ENCODE data around the gene PRUNE2. TPM values are rescaled to one million over a fixed set of nuclear protein-coding genes. Genes with fewer than 3 reads are reported as not detected.
"Not testable (repeated sequence)": the region's sequence is repeated elsewhere in the genome, so short reads cannot be mapped to it uniquely, and the experiment has no call there.

PRUNE2 gene
- total RNA-seq, 1 experiment from 2014 or later: 0.59 TPM

DNA sequence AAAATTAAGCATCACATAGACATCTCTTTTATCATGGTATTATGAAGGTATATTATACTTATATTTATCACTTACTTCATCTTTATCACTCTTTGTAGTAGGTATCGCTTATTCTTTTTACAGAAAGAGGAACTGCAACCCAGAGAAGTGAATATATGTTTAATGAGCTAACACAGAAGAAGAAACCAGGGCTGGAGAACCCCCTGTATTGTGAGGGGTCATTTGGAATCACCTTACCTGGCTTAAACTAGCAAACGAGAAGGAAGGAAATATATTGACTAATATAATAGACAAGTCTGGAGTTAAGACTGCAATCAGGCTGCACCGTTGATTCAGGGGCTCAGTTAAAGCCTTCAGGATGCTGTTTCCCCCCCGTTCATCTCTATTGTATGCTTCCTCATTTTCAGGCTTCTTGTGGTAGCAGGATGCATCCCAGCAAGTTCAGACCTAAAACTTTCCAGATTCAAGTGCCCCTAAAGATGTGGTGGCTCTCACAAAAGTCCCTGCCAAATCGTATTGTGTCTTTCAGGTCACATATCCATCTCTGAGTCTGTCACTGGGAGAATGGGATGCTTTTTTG is 300.5 kb downstream of the PRUNE2 start:
- no peak for DNase-seq (ENCODE audit: low read depth)

DNA sequence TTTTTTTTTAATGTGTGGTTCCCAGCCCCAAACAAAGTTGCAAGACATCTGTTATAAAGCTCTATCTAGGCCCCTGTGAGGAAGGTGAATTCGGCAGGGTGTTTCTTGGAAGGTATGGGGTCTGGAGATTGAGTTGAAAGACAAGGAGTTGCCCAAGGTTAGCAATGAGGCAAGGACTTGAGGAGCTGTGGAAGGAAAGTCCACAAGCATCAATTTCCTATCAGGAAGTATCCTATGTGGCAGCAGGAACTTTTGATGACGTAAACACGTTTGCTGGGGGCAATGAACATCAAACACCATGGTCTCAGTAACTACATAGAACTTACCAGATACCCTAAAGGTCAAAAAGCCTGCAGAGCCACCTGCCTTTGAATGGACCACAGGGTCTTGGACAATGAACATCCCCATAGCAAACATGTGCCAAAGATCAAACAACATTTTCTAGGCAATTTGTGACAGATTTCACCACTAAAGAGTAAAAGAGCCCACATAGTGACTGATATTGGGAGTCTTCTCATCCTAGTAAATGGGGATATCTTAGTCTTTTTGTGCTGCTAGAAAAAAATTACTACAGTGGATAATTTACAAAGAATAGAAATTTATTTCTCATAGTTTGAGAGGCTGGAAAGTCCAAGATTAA is 301.9 kb downstream of the PRUNE2 start:
- no peak for DNase-seq (ENCODE audit: low read depth)

DNA sequence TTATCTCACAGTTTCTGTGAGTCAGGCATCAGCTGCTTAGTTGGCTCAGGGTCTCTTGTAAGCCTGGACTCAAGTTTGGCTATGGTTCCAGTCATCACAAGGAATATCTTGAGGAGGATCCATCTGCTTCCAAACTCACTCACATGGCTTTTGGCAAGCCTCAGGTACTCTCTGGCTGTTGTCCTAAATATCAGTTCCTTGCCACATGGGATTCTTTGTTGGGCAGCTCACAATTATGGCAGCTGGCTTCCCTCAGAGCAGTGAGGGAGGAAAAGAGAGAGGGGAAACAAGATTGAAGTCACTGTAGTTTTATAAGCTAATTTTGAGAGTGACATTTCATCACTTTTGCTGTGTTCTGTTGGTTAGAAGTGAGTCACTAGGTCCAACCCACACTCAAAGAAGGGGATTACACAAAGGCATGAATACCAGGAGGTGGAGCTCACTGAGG is 302.4 kb downstream of the PRUNE2 start:
- DNase-seq (ENCODE audit: low read depth): no peak

DNA sequence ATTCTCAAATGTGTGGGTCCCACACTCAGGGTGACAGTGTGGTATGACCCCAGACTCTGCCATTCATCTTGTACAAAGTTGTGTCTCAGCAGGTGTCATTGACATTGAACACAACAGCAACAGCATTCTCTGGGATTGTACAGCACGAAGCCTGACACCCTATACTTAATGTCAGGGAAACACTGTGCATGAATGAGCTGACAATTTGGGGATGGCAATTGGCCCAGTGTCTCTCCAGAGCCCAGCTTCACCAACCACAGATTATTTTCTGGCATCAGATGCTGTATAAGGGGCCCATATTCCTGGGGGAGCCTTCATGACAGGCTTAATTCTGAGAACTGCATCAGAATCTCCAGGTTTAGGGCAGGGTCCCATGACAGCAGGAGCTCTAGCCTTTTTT is 303.7 kb downstream of the PRUNE2 start:
- no peak for DNase-seq (ENCODE audit: low read depth)

DNA sequence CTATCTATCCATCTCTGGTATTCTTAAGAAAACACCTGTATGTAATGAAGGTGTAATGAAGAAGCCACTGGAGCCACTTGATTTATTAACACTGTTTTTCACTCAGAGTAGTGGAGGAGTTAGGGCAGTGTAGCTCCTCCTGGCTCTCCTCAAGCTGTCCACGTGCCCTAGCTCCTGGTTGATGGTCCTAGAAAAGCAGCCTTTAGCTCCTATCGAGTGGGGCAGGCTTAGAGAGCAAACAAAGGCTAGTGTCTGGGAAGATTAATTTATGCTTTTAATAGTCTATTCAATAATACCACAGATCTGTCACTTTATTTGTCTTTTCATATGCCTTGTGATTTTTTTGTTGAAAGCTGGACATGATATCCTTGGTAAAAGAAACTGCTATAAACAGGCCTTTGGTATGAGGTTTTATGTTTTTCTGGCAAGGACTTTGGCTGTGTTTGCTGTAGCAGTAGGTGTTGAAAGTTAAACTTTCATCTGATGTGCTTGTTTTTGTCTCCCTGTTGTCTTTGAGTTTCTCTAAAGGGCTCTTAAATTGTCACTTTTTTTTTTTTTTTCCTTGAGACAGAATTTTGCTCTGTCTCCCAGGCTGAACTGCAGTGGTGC is 305.8 kb downstream of the PRUNE2 start:
- DNase-seq (ENCODE audit: low read depth): no peak

DNA sequence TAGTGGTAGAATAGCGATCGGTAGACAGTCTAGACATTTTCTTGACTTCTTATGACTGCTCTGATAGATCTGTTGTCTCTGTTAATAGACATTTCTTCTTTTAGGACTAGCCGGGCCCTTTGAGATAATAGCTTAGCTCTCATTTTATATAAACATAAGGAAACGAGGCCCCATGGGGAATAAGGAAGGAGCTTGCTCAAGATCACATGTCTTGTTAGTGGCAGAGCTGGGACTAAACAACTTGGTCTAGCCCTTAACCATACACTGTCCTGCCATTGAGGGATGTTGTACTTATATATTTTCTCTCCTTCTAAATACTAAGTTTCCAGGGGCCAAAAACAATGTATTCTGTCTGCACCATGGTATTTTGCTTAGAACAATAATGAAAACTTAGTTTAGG is 306.9 kb downstream of the PRUNE2 start:
- DNase-seq (ENCODE audit: low read depth): no peak

DNA sequence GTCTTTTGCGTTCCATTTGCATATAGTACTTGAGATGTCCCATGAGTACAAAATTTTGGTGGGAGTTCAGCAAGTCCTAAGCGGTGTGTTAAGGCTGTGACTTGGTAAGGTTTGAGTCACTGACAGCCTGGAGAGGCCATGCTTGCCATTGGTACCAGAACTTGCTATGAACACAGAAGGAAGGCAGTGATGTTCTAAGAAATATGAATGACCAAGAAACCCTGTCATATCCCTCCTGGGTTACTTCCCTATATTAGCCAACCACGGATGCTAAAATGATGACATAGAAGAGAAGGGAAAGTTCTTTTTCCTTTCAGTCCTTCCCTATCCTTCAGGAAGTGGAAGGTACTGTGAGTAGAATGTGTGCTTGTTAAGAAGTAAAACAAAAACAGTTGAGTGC is 310.3 kb downstream of the PRUNE2 start:
- no peak for DNase-seq (ENCODE audit: low read depth)

DNA sequence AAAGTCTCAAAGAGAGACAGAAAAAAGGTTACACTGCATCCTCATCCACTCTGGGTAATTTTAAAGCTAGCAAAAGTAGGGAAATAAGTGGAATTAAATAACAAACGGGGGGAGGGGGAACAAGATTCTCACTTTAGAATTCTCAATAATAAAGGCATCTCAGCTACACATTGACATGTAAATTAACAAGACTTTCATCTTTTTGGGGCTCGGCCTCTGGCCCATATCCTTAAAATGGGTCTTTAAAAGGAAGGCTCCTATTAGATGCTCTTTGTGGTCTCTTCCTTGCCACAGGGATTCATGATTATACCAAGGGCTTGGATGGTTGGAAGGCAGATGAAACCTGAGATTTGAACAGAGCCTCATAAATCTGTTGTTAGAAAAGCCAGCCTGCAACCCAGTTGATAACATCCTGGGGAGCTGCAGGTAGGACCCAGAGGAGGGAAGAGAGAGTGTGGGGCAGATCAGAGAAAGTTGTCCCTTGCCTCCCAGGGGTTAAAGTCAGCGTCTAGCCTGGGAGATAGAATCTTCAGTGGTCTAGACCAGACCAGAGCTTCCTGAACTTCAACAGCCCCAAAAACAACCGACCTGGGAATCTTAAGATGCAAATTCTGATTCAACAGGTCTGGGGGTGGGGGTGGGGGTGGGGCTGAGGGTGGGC is 311.0 kb downstream of the PRUNE2 start:
- DNase-seq (ENCODE audit: low read depth): no peak

DNA sequence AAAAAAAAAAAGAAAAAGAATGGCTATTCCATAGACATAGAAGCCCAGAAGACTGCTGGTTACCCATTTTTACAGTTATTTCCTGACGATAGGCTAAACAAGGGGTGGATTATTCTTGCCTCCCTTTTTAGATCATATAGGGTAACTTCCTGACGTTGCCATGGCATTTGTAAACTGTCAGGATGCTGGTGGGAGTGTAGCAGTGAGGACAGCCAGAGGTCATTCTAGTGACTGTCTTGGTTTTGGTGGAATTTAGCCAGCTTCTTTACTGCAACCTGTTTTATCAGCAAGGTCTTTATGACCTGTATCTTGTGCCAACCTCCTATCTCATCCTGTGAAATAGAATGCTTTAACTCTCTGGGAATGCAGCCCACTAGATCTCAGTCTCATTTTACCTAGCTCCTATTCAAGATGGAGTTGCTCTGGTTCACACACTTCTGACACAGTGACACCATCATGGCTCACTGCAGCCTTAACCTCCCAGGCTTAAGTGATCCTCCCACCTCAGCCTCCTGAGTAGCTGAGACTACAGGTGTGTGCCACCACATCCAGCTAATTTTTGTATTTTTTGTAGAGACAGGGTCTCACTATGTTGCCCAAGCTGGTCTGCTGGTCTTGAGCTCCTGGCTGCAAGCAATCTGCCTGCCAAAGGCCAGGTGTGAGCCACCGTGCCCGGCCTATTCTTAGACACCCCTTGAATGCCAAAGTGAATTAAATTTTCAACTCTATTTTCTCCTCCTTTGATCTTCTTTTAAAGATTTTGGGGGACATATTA is 311.8 kb downstream of the PRUNE2 start:
- DNase-seq (ENCODE audit: low read depth): not testable (repeated sequence)

DNA sequence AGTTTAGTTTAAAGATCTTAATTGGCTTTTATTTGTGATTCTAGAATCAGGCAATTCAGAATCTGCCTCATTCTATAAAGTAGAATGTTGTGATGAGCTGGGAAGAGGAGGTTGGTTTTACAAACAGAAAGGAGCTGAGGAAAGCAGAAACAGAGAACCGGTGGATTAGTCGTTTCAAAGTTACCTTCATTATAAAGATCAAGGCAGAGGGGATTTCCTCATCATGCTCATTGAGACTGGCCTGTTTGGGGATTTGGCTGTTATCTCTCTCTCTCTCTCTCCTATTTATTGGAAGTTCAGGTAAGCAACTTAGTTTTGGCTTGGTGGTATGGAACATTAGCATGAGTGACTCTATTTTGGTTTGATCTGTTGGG is 313.0 kb downstream of the PRUNE2 start:
- no peak for DNase-seq (ENCODE audit: low read depth)

DNA sequence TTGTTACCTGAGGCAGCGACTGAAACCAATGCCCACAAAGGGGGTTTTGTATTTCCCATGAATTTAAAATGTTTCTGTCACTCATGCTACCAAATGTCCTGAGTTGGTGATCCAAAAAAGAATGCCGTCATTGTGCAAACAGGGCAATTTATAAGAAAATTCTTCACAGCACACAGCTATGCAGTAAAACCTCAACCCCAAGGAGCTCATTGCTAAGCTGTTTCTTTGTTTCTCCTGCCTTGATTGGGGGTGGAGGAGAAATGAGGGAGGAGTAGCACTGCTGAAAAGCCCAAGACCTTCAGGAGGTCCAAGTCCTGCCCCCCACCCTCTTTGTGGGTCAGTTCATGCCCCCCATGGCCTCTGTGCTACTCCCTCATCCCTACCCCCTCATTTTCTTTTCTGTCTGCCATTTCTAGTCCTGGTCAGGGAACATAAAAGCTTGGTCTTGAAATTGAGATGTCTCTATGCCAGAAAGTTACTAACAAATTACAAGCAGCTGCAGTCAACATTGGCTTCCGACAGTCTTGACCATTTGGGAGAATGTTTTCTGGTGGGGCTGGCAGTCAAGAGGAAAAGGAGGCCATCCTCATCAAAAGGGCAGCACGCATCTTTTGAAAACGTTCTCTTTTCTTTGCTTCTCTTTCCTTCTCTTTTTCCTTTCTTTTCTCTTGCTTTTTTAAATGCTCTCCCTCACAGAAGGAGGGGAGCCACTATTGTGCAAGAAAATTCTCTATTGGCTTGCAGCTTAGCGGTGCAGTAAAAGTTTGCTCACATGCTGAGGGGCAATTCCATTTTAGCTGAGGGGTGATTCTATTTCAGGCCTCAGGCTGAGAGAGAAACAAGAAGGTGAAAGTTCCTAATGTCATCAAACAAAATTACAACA is 313.6 kb downstream of the PRUNE2 start:
- DNase-seq (ENCODE audit: low read depth): no peak

DNA sequence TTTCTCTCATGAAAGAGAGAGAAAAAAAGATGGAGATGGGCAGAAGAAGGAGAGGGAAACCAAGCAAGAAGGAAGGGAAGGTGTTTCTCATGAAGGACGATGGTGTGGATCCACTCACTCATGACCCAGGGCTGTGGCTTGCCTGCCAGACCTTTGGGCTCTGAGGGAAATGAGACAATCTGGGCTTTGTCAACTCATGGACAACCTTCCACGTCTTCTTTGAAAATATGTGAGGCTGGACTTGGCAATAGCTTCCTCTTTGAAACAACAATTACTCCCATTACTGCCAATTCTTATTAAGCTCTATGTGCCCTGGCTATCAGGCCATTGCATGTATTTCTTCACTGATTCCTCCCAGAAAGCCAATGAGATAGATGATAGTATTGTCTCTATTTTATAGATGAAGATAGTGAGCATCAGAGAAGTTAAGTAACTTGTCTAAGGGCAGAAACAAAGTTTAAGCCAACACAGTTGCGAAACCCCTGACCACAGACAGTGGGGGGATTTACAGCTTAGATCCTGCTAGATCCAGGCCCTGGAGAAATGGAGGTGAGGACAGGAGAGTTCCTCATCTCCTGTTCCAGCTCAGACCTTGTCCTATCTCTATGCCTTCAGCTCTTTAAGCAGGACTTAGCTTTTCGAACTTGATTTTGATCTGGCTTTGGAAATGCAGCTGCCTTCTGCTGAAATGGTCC is 314.5 kb downstream of the PRUNE2 start:
- DNase-seq (ENCODE audit: low read depth): no peak

DNA sequence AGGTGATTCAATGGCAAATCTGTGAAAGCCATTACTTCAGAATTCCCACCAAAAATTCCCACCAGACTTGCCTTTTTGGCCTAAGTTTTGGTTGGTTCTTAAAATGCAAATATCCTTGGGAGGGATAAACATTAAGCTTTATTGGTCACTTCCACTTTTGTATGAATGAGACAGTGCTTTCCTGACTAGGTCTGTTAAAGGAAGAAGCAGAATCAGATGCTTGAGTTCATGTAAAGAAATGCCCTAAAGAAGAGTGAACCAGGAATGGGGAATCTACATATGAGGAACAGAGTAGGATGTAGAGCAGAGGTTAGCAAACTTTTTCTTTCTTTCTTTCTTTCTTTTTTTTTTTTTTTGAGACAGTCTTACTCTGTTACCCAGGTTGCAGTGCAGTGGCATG is 317.6 kb downstream of the PRUNE2 start:
- DNase-seq (ENCODE audit: low read depth): no peak

DNA sequence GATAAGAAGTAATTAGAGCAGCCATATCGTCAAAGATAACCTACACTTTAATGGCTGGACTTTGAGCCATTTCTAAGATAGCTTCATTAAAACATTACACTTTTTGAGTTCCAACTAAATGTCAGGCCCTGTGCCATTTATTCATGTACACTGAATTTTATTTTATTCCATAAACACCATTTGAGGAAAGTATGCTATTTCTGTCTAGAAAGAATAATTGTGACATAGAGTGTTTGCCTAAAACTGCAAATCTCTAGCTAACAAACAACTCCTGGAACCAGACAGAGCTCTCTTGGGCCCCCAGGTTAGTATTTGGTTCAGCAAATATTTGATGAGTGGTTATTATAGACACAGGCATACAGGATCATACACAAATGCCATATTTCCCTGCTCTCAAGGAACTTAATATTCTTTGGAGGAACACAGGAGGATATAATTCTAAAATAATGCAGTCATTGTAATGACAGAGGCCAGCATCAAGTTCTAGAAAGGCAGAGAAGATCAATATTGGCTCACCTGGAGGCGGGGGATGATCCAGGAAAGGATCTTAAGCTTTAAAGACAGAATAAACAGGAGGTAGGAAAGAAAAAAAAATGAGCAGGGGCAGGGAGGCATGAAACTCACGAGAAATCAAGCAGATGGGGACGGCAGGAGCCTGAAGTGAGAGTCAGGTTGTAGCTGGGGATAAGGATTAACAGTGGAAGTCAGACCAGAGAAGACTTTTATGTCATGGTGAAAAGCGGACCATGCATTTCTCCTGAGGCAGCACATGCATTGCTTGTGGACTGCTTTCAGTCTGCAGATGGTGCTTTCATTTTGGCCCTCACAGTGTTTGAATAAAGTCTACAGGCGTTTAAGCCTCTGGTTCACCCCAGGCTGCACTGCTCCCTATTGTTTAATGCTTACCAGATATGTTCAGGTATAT is 319.3 kb downstream of the PRUNE2 start:
- no peak for DNase-seq (ENCODE audit: low read depth)

DNA sequence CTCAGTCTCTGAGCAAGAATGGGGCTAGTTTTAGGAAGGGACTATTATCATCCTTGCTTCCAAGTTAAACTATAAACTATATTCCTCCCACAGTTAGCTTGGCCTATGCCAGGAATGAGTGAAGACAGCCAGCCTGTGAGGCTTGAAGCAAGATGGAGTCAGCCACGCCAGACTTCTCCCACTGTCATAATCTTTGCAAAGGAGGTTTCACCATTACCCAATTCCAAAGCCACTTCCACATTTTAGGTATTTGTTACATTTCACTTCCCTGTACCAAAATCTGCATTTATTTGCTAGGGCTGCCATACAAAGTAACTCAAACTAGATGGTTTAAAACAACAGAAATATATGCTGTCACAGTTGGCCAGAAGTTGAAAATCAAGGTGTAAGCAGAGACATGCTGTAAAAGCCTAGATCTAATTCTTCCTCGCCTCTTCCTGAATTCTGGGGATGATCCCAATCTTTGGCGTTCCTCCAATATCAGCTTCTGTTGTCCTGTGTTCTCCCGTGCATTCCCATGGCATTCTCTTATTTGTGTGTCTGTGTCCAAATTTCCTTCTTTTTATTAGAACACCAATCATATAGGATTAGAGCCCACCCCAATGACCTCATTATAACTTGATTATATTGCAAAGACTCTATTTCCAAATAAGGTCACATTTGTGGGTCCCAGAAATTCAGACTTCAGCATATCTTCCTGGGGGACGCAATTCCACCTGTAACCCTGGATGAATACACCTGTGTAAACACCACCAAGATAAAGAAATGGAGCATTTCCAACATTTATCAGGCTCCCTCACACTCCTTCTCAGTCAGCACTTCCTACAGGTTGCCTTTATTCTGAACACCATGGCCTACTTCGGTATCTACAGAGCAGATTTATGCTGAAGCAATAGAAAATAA is 320.2 kb downstream of the PRUNE2 start:
- no peak for DNase-seq (ENCODE audit: low read depth)

DNA sequence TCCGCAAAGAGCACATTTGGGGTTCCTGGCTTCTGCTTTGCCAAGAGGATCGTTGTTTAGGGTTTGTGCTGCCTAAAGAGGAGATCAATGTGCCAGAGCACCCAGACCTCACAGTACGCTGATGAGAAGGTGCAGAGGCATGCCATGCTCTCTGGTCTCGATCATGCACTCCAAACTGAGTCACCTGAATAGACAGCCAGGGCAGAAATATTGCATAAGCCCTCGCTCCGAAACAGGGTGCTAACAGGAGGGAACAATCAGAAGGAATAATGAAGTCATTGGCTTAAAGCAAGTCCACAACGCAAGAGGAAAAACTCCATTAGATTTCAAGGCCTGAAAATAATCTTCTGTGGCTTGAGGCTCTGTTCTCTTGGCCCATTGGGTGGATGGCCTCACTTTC is 322.7 kb downstream of the PRUNE2 start:
- no peak for DNase-seq (ENCODE audit: low read depth)

DNA sequence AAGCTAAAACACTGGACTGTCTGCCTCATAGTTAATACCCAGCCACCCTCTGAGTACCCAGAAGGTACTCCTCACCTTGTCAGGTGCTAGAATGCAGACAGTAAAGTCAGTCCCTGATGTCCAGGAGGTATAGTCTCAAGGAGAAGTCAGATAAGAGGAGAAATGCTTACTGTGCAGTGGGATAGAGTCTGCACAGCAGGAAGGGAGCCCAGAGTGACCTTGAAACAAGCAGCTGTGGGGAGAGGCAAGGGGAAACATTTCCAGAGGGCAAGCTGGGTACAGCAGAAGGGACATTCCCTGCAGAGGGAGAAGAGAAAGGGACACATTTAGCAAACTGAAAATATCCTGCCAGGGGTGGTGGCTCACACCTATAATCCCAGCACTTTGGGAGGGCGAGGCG is 324.2 kb downstream of the PRUNE2 start:
- DNase-seq (ENCODE audit: low read depth): no peak

DNA sequence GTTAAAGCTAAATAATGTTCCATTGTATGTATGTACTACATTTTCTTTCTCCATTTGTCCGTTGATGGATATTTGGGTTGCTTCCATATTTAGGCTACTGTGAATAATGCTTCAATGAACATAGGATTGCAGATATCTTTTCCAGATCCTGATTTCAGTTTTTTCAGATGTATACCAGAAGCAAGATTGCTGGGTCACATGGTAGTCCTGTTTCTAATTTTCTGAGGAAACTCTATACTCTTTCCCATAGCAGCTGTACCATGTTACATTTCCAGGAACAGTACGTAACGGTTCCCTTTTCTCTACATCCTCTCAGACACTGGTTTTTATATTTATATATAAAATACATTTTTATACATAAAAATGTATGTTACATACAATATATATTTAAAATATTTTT is 325.1 kb downstream of the PRUNE2 start:
- DNase-seq (ENCODE audit: low read depth): no peak
